ENCODE data around the gene FNDC3B.

FNDC3B gene

DNA sequence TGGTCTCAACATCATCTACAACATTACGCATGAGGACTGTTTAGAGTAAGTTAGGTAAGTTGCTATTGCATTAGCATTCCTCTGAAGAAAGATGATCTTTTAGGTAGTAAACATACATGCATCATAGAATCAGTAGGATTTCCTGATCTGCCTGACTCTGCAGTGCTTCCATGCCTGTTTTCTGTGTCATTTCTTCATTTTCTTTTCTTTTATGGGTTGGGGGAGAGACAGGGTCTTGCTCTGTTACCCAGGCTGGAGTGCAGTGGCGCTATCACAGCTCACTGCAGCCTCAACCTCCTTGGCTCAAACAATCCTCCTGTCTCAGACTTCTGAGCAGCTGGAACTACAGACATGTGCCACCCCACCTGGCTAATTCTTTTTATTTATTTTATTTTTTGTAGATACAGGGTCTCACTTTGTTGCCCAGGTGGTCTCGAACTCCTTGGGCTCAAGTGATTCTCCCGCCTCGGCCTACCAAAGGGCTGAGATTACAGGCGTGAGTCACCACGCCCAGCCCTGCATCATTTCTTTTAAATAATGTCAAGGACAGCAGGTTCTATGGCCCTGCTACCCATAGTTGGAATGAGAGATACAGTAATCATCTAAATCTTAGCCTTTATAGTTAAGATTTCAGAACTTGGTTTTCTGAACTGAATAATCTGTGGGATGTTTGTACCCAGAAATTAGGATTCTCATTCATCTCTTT lies 224.6 kb downstream of the FNDC3B start:
- no peak overlapping the region for H3K4me3 ChIP-seq (ENCODE audit: control insufficient read depth, low read depth, low read length)
- TF ChIP-seq CTCF (conservative IDR thresholded peaks at IDR 0.05; ENCODE audit: control insufficient read depth, insufficient read depth, low read depth, low read length) = no peak
- no peak for DNase-seq (ENCODE audit: low read depth)

DNA sequence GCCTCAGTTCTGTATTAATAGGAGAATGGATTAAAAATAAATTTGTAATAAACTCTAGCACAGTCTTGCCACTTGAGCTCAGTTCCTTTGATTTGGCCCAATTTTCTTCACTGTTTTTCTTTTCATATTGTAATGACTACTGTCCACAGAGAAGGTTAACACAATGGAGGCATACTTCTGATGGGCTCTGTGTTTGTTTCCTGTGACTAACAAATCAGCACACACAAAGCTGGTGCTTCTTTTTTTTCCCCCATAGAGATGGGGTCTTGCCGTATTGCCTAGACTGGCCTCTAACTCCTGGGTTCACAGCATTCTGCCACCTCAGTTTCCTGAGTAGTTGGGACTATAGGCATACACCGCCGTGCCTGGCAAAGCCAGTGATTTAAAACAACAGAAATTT lies 226.7 kb downstream of the FNDC3B start:
- TF ChIP-seq CTCF (conservative IDR thresholded peaks at IDR 0.05; ENCODE audit: control insufficient read depth, insufficient read depth, low read depth, low read length) = no peak
- H3K4me3 ChIP-seq (ENCODE audit: control insufficient read depth, low read depth, low read length) = no peak overlapping the region
- no peak for DNase-seq (ENCODE audit: low read depth)

DNA sequence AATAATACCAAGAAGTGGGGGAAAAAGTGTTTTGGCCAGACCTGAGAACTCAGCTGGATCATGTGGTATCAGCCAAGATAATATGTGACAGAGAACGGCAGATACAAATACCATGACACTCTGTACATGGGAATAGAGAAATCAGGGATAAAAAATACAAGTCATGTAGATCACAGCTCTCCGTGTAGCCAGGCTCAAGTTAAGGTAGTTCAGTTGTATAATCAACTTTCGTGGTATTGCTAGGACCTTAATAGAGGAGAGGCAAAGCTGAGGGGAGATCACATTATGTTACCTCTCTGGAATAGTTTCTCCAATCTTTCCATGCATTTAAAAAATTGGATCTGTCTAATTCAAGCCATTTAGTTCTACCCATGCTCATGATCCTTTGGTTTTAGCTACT lies 229.0 kb downstream of the FNDC3B start:
- no peak for TF ChIP-seq CTCF (conservative IDR thresholded peaks at IDR 0.05; ENCODE audit: control insufficient read depth, insufficient read depth, low read depth, low read length)
- H3K4me3 ChIP-seq (ENCODE audit: control insufficient read depth, low read depth, low read length) = no peak overlapping the region
- DNase-seq (ENCODE audit: low read depth) = no peak

- no peak for DNase-seq (ENCODE audit: low read depth)
- no peak for TF ChIP-seq CTCF (conservative IDR thresholded peaks at IDR 0.05; ENCODE audit: control insufficient read depth, insufficient read depth, low read depth, low read length)
- no peak overlapping the region for H3K4me3 ChIP-seq (ENCODE audit: control insufficient read depth, low read depth, low read length)
These were observed 229.5 kb downstream of the FNDC3B start for GRCh38 chr3:172268868-172269267.

DNA sequence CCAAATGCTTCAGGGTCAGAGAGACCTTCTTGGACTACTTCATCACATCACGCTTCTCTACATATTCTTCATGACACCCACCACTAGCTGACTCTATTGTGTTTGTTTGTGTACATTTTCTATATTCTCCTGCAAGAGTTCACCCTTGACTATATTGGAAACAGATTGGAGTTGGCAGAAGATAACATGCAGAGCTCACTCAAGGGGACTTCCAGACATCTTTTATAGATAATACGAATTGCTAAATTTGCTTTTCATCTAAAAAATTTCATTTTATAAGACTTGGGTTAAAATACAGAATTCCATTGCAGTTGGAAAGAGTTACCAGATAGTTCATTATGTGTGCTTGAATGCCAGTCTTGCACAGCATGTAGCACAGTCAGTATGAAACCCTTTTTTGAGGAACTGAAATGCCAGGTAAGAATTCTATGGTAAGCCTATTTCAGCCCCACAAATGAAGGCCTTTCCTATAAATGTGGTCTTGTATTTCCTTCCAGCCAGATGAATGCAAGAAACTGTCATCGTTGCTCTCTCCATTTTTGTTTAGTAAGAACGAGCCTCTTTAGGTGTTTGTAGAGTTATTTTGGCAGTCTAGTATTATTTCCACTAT lies 231.3 kb downstream of the FNDC3B start:
- no peak overlapping the region for H3K4me3 ChIP-seq (ENCODE audit: control insufficient read depth, low read depth, low read length)
- no peak for TF ChIP-seq CTCF (conservative IDR thresholded peaks at IDR 0.05; ENCODE audit: control insufficient read depth, insufficient read depth, low read depth, low read length)
- DNase-seq (ENCODE audit: low read depth) = no peak

DNA sequence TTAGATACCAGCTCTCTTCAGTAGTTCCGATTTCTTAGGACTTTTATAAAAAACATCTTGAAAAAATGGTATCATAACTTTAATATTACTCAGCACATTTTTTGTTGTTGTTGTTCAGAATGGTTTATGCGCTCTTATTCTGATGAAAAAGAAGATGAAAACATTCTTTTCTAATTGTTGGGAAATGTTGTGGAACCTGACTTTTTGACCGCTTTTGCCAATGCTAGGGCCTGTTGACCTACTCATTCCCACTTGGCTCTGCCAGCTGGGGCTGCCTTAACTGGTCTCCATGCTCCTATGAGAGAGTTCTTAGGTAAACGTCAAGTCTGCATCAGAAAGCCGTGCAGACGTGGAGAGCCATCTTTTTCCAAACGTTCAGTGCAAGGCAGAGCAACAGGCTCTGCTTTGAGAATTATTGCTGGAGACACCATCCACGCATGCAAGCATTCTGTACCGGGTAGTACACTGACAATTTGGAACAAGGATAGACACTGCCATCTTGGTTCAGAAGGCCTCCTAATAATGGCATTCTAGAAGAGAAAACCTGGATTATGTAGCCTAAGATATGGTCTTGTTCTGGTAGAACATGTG lies 232.1 kb downstream of the FNDC3B start:
- no peak overlapping the region for H3K4me3 ChIP-seq (ENCODE audit: control insufficient read depth, low read depth, low read length)
- no peak for TF ChIP-seq CTCF (conservative IDR thresholded peaks at IDR 0.05; ENCODE audit: control insufficient read depth, insufficient read depth, low read depth, low read length)
- DNase-seq (ENCODE audit: low read depth) = no peak

Data from fibroblast of mammary gland (primary cell).